SK-N-SH (cell line): ENCODE data around the gene LRRC1. TPM values are rescaled to one million over a fixed set of nuclear protein-coding genes. Genes with fewer than 3 reads are reported as not detected.

Experiments used
- CTCF ChIA-PET: fragments of 300-600, 350-600 bp; formaldehyde crosslinking; extraction: SDS; loops from one replicate; lab custom pipeline; 2021; lab: Yijun Ruan, JAX
- POLR2A ChIA-PET: fragments of 350-600 bp; sonication (Branson Sonifier 250); formaldehyde crosslinking; extraction: SDS; loops from one replicate; lab custom pipeline; 2020; ENCODE audit warnings: antibody characterized with exemption, inconsistent platforms; lab: Yijun Ruan, JAX
- DNase-seq: peaks from one replicate; pipeline ENCODE4 v3.0.0; 2012
- H2AFZ ChIP-seq: fragments of 200-600 bp; sonication (generic); 2 replicates; pipeline ENCODE4 v1.8.1; 2016; ENCODE audit warnings: antibody characterized with exemption, mild to moderate bottlenecking, low read depth
- H3F3A ChIP-seq: fragments of 200-600 bp; sonication (generic); replicated peaks from 2 replicates; pipeline ENCODE3; 2016; ENCODE audit warnings: antibody characterized with exemption, mild to moderate bottlenecking; ENCODE audit not compliant: insufficient read depth
- H3K27ac ChIP-seq, 2 experiments: fragments of 200-500 bp in 1 of 2; fragments of 200-600 bp in 1 of 2; sonication (Bioruptor generic) in 1 of 2; sonication (generic), shearing (Covaris generic) in 1 of 2; 2 replicates each; pipeline versions ENCODE4 v1.5.1 to v1.6.1; 2014 to 2016; ENCODE audit warnings: low read depth in 2 of 2, inconsistent platforms in 1 of 2, low read length in 1 of 2, mild to moderate bottlenecking in 1 of 2, mixed read lengths in 1 of 2
- H3K27me3 ChIP-seq: fragments of 200-600 bp; sonication (generic), shearing (Covaris generic); 2 replicates; pipeline ENCODE4 v1.6.1; 2016; ENCODE audit warnings: mixed run types; ENCODE audit not compliant: insufficient read depth
- H3K36me3 ChIP-seq, 2 experiments: fragments of 200-500 bp in 1 of 2; fragments of 200-600 bp in 1 of 2; sonication (Bioruptor generic) in 1 of 2; sonication (generic) in 1 of 2; replicated peaks in 1 of 2; 2 replicates each; pipeline versions ENCODE3 to v1.5.1; 2014 to 2016; ENCODE audit warnings: low read length in 1 of 2, mild to moderate bottlenecking in 1 of 2; ENCODE audit not compliant: insufficient read depth in 2 of 2, control insufficient read depth in 1 of 2
- H3K4me1 ChIP-seq, 2 experiments: fragments of 200-500 bp in 1 of 2; fragments of 200-600 bp in 1 of 2; sonication (Bioruptor generic) in 1 of 2; sonication (generic), shearing (Covaris generic) in 1 of 2; 2 replicates each; pipeline versions ENCODE4 v1.5.1 to v1.6.1; 2014 to 2016; ENCODE audit warnings: low read depth in 1 of 2, low read length in 1 of 2, mixed run types in 1 of 2; ENCODE audit not compliant: insufficient read depth in 2 of 2, control insufficient read depth in 1 of 2
- H3K4me2 ChIP-seq: fragments of 200-600 bp; sonication (generic), shearing (Covaris generic); 2 replicates; pipeline ENCODE4 v1.6.1; 2017; ENCODE audit warnings: mixed run types
- H3K4me3 ChIP-seq, 2 experiments: fragments of 200-500 bp in 1 of 2; fragments of 200-600 bp in 1 of 2; sonication (Bioruptor generic) in 1 of 2; sonication (generic), shearing (Covaris generic) in 1 of 2; 2 replicates each; pipeline versions ENCODE4 v1.5.1 to v1.8.1; 2014 to 2016; ENCODE audit warnings: low read depth in 2 of 2, inconsistent platforms in 1 of 2, low read length in 1 of 2, mild to moderate bottlenecking in 1 of 2, mixed read lengths in 1 of 2, moderate library complexity in 1 of 2
- H3K79me2 ChIP-seq: fragments of 200-600 bp; sonication (generic); 2 replicates; pipeline ENCODE4 v1.8.1; 2017; ENCODE audit warnings: mild to moderate bottlenecking; ENCODE audit not compliant: insufficient read depth
- H3K9ac ChIP-seq: fragments of 200-600 bp; sonication (generic); 2 replicates; pipeline ENCODE4 v1.6.1; 2017; ENCODE audit warnings: mixed run types
- H3K9me2 ChIP-seq: fragments of 200-600 bp; sonication (generic); 2 replicates; pipeline ENCODE4 v1.6.1; 2017; ENCODE audit warnings: mixed run types
- H3K9me3 ChIP-seq: fragments of 200-600 bp; sonication (generic); 2 replicates; pipeline ENCODE4 v1.6.1; 2017; ENCODE audit warnings: mixed run types, mild to moderate bottlenecking, moderate library complexity
- H4K20me1 ChIP-seq: fragments of 200-600 bp; sonication (generic); 2 replicates; pipeline ENCODE4 v1.6.1; 2017; ENCODE audit warnings: mild to moderate bottlenecking, mixed run types; ENCODE audit not compliant: insufficient read depth
- CHD2 ChIP-seq: fragments of 150-350 bp; IDR thresholded peaks from 2 replicates; pipeline ENCODE4 v1.6.1; 2018; ENCODE audit warnings: low read length; ENCODE audit not compliant: partially characterized antibody
- ELF1 ChIP-seq: IDR thresholded peaks from 2 replicates; pipeline ENCODE4 v1.4.0; 2012
- FOSL2 ChIP-seq: IDR thresholded peaks from 2 replicates; pipeline ENCODE4 v1.4.0; 2012; ENCODE audit warnings: low read depth, mild to moderate bottlenecking, moderate library complexity, borderline replicate concordance
- FOXJ3 ChIP-seq: sonication (generic); formaldehyde crosslinking; IDR thresholded peaks from 2 replicates; pipeline ENCODE4 v1.5.1; 2020; ENCODE audit warnings: mild to moderate bottlenecking, missing genetic modification reagents
- JUND ChIP-seq: IDR thresholded peaks from 2 replicates; pipeline ENCODE4 v1.4.0; 2012
- MEF2A ChIP-seq: IDR thresholded peaks from 2 replicates; pipeline ENCODE4 v1.4.0; 2012; ENCODE audit warnings: low read depth, borderline replicate concordance
- NFIC ChIP-seq: IDR thresholded peaks from 2 replicates; pipeline ENCODE4 v1.4.0; 2012; ENCODE audit warnings: borderline replicate concordance
- RAD21 ChIP-seq: IDR thresholded peaks from 2 replicates; pipeline ENCODE4 v1.6.1; 2012; ENCODE audit warnings: mild to moderate bottlenecking, low read length
- RFX5 ChIP-seq: IDR thresholded peaks from 2 replicates; pipeline ENCODE4 v1.6.1; 2012; ENCODE audit warnings: mild to moderate bottlenecking, improper control_type of control experiment, low read length
- RXRA ChIP-seq: IDR thresholded peaks from 2 replicates; pipeline ENCODE4 v1.4.0; 2012; ENCODE audit warnings: low read depth, mild to moderate bottlenecking, borderline replicate concordance
- SIN3A ChIP-seq: IDR thresholded peaks from 2 replicates; pipeline ENCODE4 v1.6.1; 2012; ENCODE audit warnings: low read depth, mild to moderate bottlenecking, low read length, moderate library complexity, borderline replicate concordance
- WGBS: methylation state at CpG from one replicate; pipeline ENCODE4 v1.1.6; 2017; ENCODE audit warnings: low lambda C conversion rate; 5-methylcytosine and 5-hydroxymethylcytosine counted together
- polyA plus RNA-seq, 3 experiments: library from polyadenylated mRNA; depleted of rRNA; stranded (reverse); fragments of >200 nt; gene quantifications; 2 replicates each; pipeline ENCODE4 v1.2.3, GENCODE V29; 2012
- TF ChIP-seq, protein P1 (sequence below): fragments of 200-600 bp; sonication (generic); IDR thresholded peaks from 2 replicates; pipeline ENCODE4 v1.6.1; 2017; ENCODE audit warnings: antibody characterized with exemption, mild to moderate bottlenecking, moderate library complexity
- TF ChIP-seq, protein P2 (sequence below): IDR thresholded peaks from 2 replicates; pipeline ENCODE4 v1.4.0; 2012; ENCODE audit warnings: low read depth, borderline replicate concordance
- TF ChIP-seq, protein P3 (sequence below): IDR thresholded peaks from 2 replicates; pipeline ENCODE4 v1.4.0; 2012; ENCODE audit warnings: low read depth, borderline replicate concordance
- TF ChIP-seq, protein P4 (sequence below): fragments of 150-350 bp; IDR thresholded peaks from 2 replicates; pipeline ENCODE4 v1.6.1; 2017; ENCODE audit warnings: antibody characterized with exemption, low read length, low read depth, borderline replicate concordance
- TF ChIP-seq, protein P5 (sequence below): fragments of 150-350 bp; IDR thresholded peaks from 2 replicates; pipeline ENCODE4 v1.6.1; 2016; ENCODE audit warnings: mild to moderate bottlenecking, low read depth, low read length

Gene LRRC1
- polyA plus RNA-seq, 1 of the 3 experiments (the other 2 are of a cell fraction) = 0.84 TPM

DNA sequence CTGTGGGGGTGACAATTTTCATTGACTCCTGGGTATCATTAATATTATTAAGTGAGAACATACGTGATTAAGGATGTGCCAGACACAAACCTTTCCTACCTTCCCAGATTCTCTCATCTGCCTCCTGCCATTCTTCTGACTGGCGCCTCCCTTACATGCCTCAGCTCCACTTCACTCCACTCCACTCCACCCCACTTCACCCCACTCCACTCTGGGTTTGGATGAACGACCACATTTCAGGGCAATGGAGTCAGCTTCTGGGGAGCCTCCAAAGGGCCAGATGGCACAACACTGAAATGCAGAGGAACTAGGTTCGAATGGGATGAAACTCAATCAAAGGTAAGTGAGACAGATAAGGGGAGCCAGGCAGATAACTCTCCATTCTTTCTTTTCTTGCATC lies 40.5 kb upstream of the LRRC1 start:
- Histone ChIP-seq H2AFZ (no peak overlapping the region), H3K27me3 (no peaks in the 10 kb centered on the region), H3K36me3 (no peaks in the 10 kb centered on the region), H3K9me2 (no peaks in the 10 kb centered on the region), H3K79me2 (no peaks in the 10 kb centered on the region), H3K4me3 (no peak overlapping the region), H4K20me1 (no peaks in the 10 kb centered on the region), H3K27ac (no peak overlapping the region), H3K9me3 (no peaks in the 10 kb centered on the region), H3K4me1 (no peaks in the 10 kb centered on the region; a peak in 1 of 4 replicates), H3F3A (no peaks in the 10 kb centered on the region), H3K9ac (no peak overlapping the region), H3K4me2 (no peak overlapping the region)
- WGBS = 20% methylated on average over 4 of the region's 4 CpGs
- ChIA-PET CTCF (no interaction called here), POLR2A (no interaction called here)
- DNase-seq = no peak
- TF ChIP-seq SIN3A (no peak), JUND (no peak), CHD2 (no peak), RAD21 (no peak)

DNA sequence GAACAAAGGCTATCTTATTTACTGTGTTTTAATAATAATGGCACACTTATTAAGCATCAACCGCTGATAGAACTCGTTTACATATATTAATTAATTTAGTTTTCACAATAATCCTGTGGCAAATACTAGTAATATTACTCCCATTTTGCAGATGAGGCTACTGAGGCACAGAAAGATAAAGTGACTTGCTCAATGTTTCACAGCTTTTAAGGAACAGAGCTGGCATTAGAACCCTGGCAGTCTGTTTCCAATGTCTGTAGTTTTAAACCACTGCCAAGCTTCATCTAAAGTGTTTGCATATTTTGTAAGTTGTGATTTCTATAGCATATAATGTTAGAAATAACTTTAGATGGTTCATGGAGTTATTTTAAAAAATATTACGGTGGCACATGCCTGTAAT lies 38.4 kb upstream of the LRRC1 start:
- CTCF ChIA-PET = no interaction called here
- Histone ChIP-seq H3K4me3 (no peak overlapping the region), H3K9me3 (no peaks in the 10 kb centered on the region), H3K79me2 (no peaks in the 10 kb centered on the region), H3K4me2 (no peak overlapping the region), H4K20me1 (no peaks in the 10 kb centered on the region), H3F3A (no peaks in the 10 kb centered on the region), H2AFZ (no peak overlapping the region), H3K36me3 (no peaks in the 10 kb centered on the region), H3K9me2 (no peaks in the 10 kb centered on the region), H3K4me1 (no peaks in the 10 kb centered on the region; a peak in 1 of 4 replicates), H3K9ac (no peak overlapping the region), H3K27ac (no peak overlapping the region), H3K27me3 (no peaks in the 10 kb centered on the region)
- no peak for DNase-seq
- TF ChIP-seq, protein P1, sequence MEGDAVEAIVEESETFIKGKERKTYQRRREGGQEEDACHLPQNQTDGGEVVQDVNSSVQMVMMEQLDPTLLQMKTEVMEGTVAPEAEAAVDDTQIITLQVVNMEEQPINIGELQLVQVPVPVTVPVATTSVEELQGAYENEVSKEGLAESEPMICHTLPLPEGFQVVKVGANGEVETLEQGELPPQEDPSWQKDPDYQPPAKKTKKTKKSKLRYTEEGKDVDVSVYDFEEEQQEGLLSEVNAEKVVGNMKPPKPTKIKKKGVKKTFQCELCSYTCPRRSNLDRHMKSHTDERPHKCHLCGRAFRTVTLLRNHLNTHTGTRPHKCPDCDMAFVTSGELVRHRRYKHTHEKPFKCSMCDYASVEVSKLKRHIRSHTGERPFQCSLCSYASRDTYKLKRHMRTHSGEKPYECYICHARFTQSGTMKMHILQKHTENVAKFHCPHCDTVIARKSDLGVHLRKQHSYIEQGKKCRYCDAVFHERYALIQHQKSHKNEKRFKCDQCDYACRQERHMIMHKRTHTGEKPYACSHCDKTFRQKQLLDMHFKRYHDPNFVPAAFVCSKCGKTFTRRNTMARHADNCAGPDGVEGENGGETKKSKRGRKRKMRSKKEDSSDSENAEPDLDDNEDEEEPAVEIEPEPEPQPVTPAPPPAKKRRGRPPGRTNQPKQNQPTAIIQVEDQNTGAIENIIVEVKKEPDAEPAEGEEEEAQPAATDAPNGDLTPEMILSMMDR = no peak
- TF ChIP-seq ELF1 (no peak), RFX5 (no peak), SIN3A (no peak), FOSL2 (no peak), FOXJ3 (CRISPR knock-in tag) (no peak), MEF2A (no peak), NFIC (no peak), RXRA (no peak)
- TF ChIP-seq, protein P2, sequence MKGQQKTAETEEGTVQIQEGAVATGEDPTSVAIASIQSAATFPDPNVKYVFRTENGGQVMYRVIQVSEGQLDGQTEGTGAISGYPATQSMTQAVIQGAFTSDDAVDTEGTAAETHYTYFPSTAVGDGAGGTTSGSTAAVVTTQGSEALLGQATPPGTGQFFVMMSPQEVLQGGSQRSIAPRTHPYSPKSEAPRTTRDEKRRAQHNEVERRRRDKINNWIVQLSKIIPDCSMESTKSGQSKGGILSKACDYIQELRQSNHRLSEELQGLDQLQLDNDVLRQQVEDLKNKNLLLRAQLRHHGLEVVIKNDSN = no peak
- TF ChIP-seq, protein P3, sequence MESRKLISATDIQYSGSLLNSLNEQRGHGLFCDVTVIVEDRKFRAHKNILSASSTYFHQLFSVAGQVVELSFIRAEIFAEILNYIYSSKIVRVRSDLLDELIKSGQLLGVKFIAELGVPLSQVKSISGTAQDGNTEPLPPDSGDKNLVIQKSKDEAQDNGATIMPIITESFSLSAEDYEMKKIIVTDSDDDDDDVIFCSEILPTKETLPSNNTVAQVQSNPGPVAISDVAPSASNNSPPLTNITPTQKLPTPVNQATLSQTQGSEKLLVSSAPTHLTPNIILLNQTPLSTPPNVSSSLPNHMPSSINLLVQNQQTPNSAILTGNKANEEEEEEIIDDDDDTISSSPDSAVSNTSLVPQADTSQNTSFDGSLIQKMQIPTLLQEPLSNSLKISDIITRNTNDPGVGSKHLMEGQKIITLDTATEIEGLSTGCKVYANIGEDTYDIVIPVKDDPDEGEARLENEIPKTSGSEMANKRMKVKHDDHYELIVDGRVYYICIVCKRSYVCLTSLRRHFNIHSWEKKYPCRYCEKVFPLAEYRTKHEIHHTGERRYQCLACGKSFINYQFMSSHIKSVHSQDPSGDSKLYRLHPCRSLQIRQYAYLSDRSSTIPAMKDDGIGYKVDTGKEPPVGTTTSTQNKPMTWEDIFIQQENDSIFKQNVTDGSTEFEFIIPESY = no peak
- TF ChIP-seq, protein P4, sequence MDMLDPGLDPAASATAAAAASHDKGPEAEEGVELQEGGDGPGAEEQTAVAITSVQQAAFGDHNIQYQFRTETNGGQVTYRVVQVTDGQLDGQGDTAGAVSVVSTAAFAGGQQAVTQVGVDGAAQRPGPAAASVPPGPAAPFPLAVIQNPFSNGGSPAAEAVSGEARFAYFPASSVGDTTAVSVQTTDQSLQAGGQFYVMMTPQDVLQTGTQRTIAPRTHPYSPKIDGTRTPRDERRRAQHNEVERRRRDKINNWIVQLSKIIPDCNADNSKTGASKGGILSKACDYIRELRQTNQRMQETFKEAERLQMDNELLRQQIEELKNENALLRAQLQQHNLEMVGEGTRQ = no peak
- TF ChIP-seq, protein P5, sequence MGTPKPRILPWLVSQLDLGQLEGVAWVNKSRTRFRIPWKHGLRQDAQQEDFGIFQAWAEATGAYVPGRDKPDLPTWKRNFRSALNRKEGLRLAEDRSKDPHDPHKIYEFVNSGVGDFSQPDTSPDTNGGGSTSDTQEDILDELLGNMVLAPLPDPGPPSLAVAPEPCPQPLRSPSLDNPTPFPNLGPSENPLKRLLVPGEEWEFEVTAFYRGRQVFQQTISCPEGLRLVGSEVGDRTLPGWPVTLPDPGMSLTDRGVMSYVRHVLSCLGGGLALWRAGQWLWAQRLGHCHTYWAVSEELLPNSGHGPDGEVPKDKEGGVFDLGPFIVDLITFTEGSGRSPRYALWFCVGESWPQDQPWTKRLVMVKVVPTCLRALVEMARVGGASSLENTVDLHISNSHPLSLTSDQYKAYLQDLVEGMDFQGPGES = no peak
- WGBS = 9% methylated on average over 3 of the region's 3 CpGs
- POLR2A ChIA-PET = no interaction called here
